B cell (primary cell): ENCODE measurements around the gene C3orf70. TPM values are rescaled to one million over a fixed set of nuclear protein-coding genes. Genes with fewer than 3 reads are reported as not detected.

Experiments
- ATAC-seq: fragments of 200-7000 bp; cut with Tn5 transposase; one replicate; pipeline ENCODE4 v1.10.0; 2021; ENCODE audit warnings: low read depth, mild to moderate bottlenecking, moderate number of reproducible peaks, moderate library complexity
- CTCF ChIA-PET: fragments of 350-600 bp; sonication (Branson Sonifier 250); formaldehyde crosslinking; loops from one replicate; lab custom pipeline; 2021; ENCODE audit warnings: antibody characterized with exemption, inconsistent platforms; lab: Charles Lee
- POLR2A ChIA-PET: fragments of 350-600 bp; sonication (Branson Sonifier 250); formaldehyde crosslinking; loops from one replicate; lab custom pipeline; 2021; ENCODE audit warnings: antibody characterized with exemption; lab: Charles Lee
- DNase-seq: peaks from one replicate; pipeline ENCODE4 v3.0.0; 2013
- H2AFZ ChIP-seq: 2 replicates; pipeline ENCODE4 v1.6.1; 2012; ENCODE audit warnings: mild to moderate bottlenecking, low read depth, low read length; ENCODE audit not compliant: insufficient read depth, poor library complexity, severe bottlenecking
- H3K27ac ChIP-seq, 2 donors: 1 replicate in 1 of 2; 2 replicates in 1 of 2; pipeline ENCODE4 v1.5.1; 2012 to 2013; ENCODE audit warnings: low read length in 2 of 2, mild to moderate bottlenecking in 2 of 2, moderate library complexity in 1 of 2
- H3K27me3 ChIP-seq, 4 experiments: fragments of 200-600 bp in 1 of 4; sonication (generic) in 1 of 4; replicated peaks in 1 of 4; 1 replicate in 2 of 4; 2 replicates in 2 of 4; pipeline versions ENCODE4 v1.6.1 to v1.7.0; 2013 to 2016; ENCODE audit warnings: low read length in 3 of 4, mild to moderate bottlenecking in 2 of 4, mixed read lengths in 1 of 4, moderate library complexity in 1 of 4; ENCODE audit not compliant: insufficient read depth in 4 of 4, control insufficient read depth in 3 of 4; ENCODE audit errors: control extremely low read depth in 1 of 4
- H3K36me3 ChIP-seq, 2 experiments: replicated peaks in 1 of 2; 1 replicate in 1 of 2; 2 replicates in 1 of 2; pipeline versions ENCODE4 v1.6.1 to v1.7.1; 2013; ENCODE audit warnings: low read length in 1 of 2; ENCODE audit not compliant: insufficient read depth in 2 of 2, control insufficient read depth in 1 of 2; ENCODE audit errors: control extremely low read depth in 1 of 2, extremely low read depth in 1 of 2
- H3K4me1 ChIP-seq, 2 donors: fragments of 200-600 bp in 1 of 2; sonication (generic) in 1 of 2; 1 replicate in 1 of 2; 2 replicates in 1 of 2; pipeline versions ENCODE4 v1.5.1 to v1.6.1; 2013 to 2017; ENCODE audit warnings: low read length in 2 of 2; ENCODE audit not compliant: control insufficient read depth in 2 of 2, insufficient read depth in 2 of 2
- H3K4me2 ChIP-seq: replicated peaks from 2 replicates; pipeline ENCODE3; 2012; ENCODE audit warnings: mild to moderate bottlenecking, low read depth, low read length; ENCODE audit not compliant: poor library complexity, severe bottlenecking
- H3K4me3 ChIP-seq, 5 experiments: fragments of 200-600 bp in 1 of 5; sonication (generic) in 1 of 5; 1 replicate in 3 of 5; 2 replicates in 2 of 5; pipeline versions ENCODE4 v1.5.1 to v1.7.0; 2011 to 2016; ENCODE audit warnings: low read length in 4 of 5, mild to moderate bottlenecking in 4 of 5, low read depth in 2 of 5, control low read depth in 1 of 5, moderate library complexity in 1 of 5; ENCODE audit not compliant: insufficient read depth in 1 of 5; ENCODE audit errors: control extremely low read depth in 1 of 5, extremely low read depth in 1 of 5
- H3K79me2 ChIP-seq: fragments of 200-600 bp; sonication (generic); one replicate; pipeline ENCODE4 v1.6.0; 2016; ENCODE audit warnings: low read length; ENCODE audit not compliant: control insufficient read depth, insufficient read depth
- H3K9ac ChIP-seq: fragments of 200-600 bp; sonication (generic); 2 replicates; pipeline ENCODE4 v1.6.1; 2017; ENCODE audit warnings: mild to moderate bottlenecking, low read length, moderate library complexity
- H3K9me3 ChIP-seq, 3 donors: one replicate each; pipeline versions ENCODE4 v1.6.1 to v1.7.1; 2013; ENCODE audit warnings: low read length in 2 of 3; ENCODE audit not compliant: control insufficient read depth in 2 of 3, insufficient read depth in 1 of 3; ENCODE audit errors: control extremely low read depth in 1 of 3
- H4K20me1 ChIP-seq: 2 replicates; pipeline ENCODE4 v1.6.0; 2012; ENCODE audit warnings: mild to moderate bottlenecking, low read length; ENCODE audit not compliant: insufficient read depth, control insufficient read depth, poor library complexity, severe bottlenecking
- H3K27ac Mint-ChIP-seq: one replicate; pipeline ENCODE4 v1.8.0; 2021; ENCODE audit warnings: mixed read lengths
- H3K27me3 Mint-ChIP-seq: one replicate; pipeline ENCODE4 v1.8.0; 2021; ENCODE audit warnings: mixed read lengths
- H3K4me1 Mint-ChIP-seq: one replicate; pipeline ENCODE4 v1.8.0; 2021; ENCODE audit warnings: mixed read lengths
- H3K4me3 Mint-ChIP-seq: one replicate; pipeline ENCODE4 v1.8.0; 2021; ENCODE audit warnings: mixed read lengths
- H3K9me3 Mint-ChIP-seq: one replicate; pipeline ENCODE4 v1.8.0; 2022; ENCODE audit warnings: mixed read lengths; ENCODE audit not compliant: insufficient read depth
- CTCF ChIP-seq: fragments of 200-600 bp; IDR thresholded peaks from one replicate; pipeline ENCODE4 v1.8.0; 2022; ENCODE audit warnings: antibody characterized with exemption, mild to moderate bottlenecking
- EZH2 ChIP-seq: IDR thresholded peaks from 2 replicates; pipeline ENCODE4 v1.6.1; 2012; ENCODE audit warnings: borderline replicate concordance, low read depth, mild to moderate bottlenecking, moderate library complexity, low read length; ENCODE audit not compliant: insufficient read depth, poor library complexity, severe bottlenecking
- WGBS: methylation state at CpG from one replicate; pipeline ENCODE4 v1.1.5; 2013; ENCODE audit warnings: missing lambda C conversion rate; ENCODE audit not compliant: insufficient coverage; 5-methylcytosine and 5-hydroxymethylcytosine counted together
- intact Hi-C: fragments of 100-400 bp; cut with micrococcal nuclease; formaldehyde crosslinking; loops from one replicate; pipeline ENCODE4 v1.10.0; 2022
- polyA plus RNA-seq: library from polyadenylated mRNA; depleted of rRNA; stranded (reverse); fragments of >200 nt; gene quantifications from 2 replicates; pipeline ENCODE4 v1.2.3, GENCODE V29; 2012
- total RNA-seq, 2 donors: library from RNA; stranded (reverse); fragments of 120-200 nt in 1 of 2; gene quantifications; 1 replicate in 1 of 2; 2 replicates in 1 of 2; pipeline versions ENCODE4 v1.2.3 to v1.2.4, GENCODE V29; 2013 to 2022

Gene C3orf70
- total and polyA plus RNA-seq, 2 donors (not counting 1 experiment from before 2014, with no cell fraction given) = not detected

DNA sequence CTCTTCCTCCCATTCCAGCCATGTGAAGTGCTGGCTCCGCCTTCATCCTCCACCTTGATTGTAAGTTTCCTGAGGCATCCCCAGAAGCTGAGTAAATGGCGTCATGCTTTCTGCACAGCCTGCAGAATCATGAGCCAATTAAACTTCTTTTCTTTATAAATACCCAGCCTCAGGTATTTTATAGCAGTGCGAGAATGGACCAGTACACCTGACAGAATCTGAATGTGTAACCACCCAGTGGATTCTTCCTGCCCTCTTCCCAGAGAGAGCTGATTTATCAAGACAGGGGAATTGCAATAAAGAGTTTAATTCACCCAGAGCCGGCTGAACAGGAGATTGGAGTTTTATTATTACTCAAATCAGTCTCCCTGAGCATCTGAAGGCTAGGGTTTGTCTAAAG is 86.6 kb downstream of the C3orf70 start:
- Histone ChIP-seq H3K36me3 (no peaks in the 10 kb centered on the region), H4K20me1 (no peaks in the 10 kb centered on the region), H3K4me3 (no peak overlapping the region), H3K27ac (no peak overlapping the region), H3K9me3 (peaks cover 0 to 3% (median under 1%) of the 10 kb centered on the region in 3 donors), H3K4me1 (no peaks in the 10 kb centered on the region), H2AFZ (no peak overlapping the region), H3K79me2 (no peaks in the 10 kb centered on the region), H3K27me3 (no peaks in the 10 kb centered on the region), H3K9ac (no peak overlapping the region), H3K4me2 (no peak overlapping the region)
- ChIA-PET CTCF (no interaction called here), POLR2A (no interaction called here)
- Mint-ChIP-seq H3K9me3 (peaks cover 2% of the 10 kb centered on the region), H3K27ac (no peak overlapping the region), H3K27me3 (no peaks in the 10 kb centered on the region), H3K4me3 (no peak overlapping the region), H3K4me1 (no peaks in the 10 kb centered on the region)
- ATAC-seq (no peak), DNase-seq (no peak)
- TF ChIP-seq CTCF (no peak), EZH2 (no peak)
- intact Hi-C loops = no loop called here
- 96% methylated on average over 2 of the region's 4 CpGs for WGBS

DNA sequence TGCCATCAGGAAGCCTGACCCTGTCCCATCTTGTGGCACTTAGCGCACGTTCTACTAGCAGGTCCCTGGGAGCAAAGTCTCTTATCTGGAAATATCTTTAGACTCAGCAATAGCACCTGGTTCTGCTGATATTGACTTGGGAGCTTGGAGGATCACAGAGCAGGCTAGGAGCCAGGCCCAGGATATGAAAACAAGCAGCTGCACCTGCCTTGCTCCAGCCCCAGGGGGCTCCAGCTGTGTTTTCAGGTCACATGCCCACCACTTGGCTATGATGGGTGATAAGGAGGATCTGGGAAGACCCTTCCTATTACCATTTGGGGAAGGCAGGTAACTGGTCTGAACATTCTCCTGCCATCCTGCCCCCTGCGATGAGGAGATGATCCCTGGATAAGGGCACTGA is 87.8 kb downstream of the C3orf70 start:
- no peak overlapping the region for H3K27ac ChIP-seq
- intact Hi-C loops = no loop called here
- ChIA-PET POLR2A (no interaction called here), CTCF (no interaction called here)
- no peaks in the 10 kb centered on the region for H3K27me3 Mint-ChIP-seq
- WGBS = 92% methylated on average over 3 of the region's 3 CpGs
- no peaks in the 10 kb centered on the region for H3K4me1 Mint-ChIP-seq
- peaks cover 4% of the 10 kb centered on the region for H3K9me3 Mint-ChIP-seq
- no peaks in the 10 kb centered on the region for H3K36me3 ChIP-seq
- no peak overlapping the region for H3K9ac ChIP-seq
- DNase-seq (no peak), ATAC-seq (no peak)
- no peak overlapping the region for H3K27ac Mint-ChIP-seq
- no peak overlapping the region for H2AFZ ChIP-seq
- H3K4me2 ChIP-seq = no peak overlapping the region
- no peaks in the 10 kb centered on the region for H4K20me1 ChIP-seq
- no peaks in the 10 kb centered on the region for H3K4me1 ChIP-seq
- H3K79me2 ChIP-seq = no peaks in the 10 kb centered on the region
- peaks cover 0 to 12% (median 10%) of the 10 kb centered on the region in 3 donors for H3K9me3 ChIP-seq
- H3K27me3 ChIP-seq = no peaks in the 10 kb centered on the region
- H3K4me3 ChIP-seq = no peak overlapping the region
- no peak for TF ChIP-seq EZH2
- no peak for TF ChIP-seq CTCF
- no peak overlapping the region for H3K4me3 Mint-ChIP-seq
